ENCODE measurements around the gene SSBP3.

SSBP3 gene

GRCh38 chr1:54413295-54413694 lies 7.1 kb upstream of the SSBP3 start:
- DNase-seq (ENCODE audit: extremely low spot score, insufficient read length, low read depth) (no peak), FAIRE-seq (no peak)

DNA sequence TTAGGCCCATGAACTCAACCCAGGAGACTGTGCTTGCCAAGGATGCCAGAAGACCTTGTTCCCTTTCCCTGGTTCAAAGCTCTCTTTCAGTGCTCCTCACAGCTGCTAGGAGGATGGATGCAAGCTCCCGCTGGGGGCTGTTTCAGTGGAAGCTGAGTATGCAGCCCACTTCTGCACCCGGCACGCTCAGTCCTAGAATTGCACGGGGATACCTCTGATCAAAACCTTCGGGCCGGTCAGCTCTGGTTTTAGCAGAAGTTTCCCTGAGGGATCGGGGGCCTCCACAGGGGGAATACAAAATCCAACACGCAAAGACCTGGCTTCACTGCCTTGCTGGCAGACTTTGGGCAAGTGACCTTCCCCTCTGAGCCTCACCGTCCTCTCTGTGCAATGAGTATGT lies 4.2 kb upstream of the SSBP3 start:
- DNase-seq (ENCODE audit: extremely low spot score, insufficient read length, low read depth) (no peak), FAIRE-seq (no peak)

DNA sequence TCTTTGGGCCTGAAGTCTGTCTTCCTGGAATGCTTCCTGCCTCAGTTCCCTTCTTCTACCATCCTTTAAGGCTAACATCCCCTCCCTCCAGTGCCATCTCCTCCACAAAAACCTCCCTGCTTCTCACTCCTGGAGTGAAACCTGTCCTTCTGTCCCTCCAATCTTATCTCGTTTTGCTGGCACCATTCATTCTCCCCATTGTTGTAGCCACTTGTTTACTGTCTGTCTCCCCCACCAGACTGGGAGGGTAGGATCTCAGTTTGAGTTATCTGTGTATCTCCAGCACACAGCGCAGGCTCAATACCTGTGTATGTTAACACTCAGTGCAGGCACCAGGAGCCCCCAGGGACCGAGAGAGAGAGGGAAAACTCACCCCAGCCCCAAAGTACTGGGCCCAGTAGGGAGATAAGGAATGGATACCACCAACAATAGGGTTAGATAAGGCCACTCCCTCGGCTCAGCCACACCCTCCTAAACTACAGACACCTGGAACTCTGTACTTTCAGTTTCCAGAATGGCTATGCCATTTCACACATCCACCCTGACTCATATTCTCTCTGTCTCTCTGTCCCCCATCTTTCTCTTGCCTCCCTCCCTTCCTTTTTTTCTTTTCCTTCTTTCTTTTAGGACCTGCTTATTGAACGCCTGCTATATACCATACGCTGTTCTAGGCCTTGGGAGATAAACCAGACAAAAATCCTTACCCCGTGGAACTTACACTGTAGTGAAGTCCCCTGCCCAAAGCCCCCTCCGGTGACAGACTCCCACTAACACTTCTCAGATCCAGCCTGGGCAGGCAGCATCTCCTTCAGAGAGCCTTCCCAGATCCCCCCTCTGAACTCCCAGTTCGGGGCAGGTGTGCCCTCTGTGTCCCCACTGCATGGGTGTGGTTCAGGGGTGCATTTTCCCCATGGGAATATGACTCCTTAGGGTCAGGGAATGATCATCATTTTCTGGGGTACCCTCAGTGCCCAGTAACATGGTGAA lies 3.3 kb upstream of the SSBP3 start:
- DNase-seq (ENCODE audit: extremely low spot score, insufficient read length, low read depth): no peak
- FAIRE-seq: peak; percentile 80

GRCh38 chr1:54408147-54409066 lies 2.2 kb upstream of the SSBP3 start:
- no peak for FAIRE-seq
- no peak for DNase-seq (ENCODE audit: extremely low spot score, insufficient read length, low read depth)

- peak; percentile 94 for FAIRE-seq
- DNase-seq (ENCODE audit: extremely low spot score, insufficient read length, low read depth): peak; percentile 68
Measured at GRCh38 chr1:54407404-54408146, 1.4 kb upstream of the SSBP3 start.

- FAIRE-seq (no peak), DNase-seq (ENCODE audit: extremely low spot score, insufficient read length, low read depth) (no peak)
Measured at GRCh38 chr1:54407154-54407403, 885 bp upstream of the SSBP3 start.

- FAIRE-seq (no peak), DNase-seq (ENCODE audit: extremely low spot score, insufficient read length, low read depth) (no peak)
Measured at GRCh38 chr1:54405898-54406293, 298 bp downstream of the SSBP3 start.

DNA sequence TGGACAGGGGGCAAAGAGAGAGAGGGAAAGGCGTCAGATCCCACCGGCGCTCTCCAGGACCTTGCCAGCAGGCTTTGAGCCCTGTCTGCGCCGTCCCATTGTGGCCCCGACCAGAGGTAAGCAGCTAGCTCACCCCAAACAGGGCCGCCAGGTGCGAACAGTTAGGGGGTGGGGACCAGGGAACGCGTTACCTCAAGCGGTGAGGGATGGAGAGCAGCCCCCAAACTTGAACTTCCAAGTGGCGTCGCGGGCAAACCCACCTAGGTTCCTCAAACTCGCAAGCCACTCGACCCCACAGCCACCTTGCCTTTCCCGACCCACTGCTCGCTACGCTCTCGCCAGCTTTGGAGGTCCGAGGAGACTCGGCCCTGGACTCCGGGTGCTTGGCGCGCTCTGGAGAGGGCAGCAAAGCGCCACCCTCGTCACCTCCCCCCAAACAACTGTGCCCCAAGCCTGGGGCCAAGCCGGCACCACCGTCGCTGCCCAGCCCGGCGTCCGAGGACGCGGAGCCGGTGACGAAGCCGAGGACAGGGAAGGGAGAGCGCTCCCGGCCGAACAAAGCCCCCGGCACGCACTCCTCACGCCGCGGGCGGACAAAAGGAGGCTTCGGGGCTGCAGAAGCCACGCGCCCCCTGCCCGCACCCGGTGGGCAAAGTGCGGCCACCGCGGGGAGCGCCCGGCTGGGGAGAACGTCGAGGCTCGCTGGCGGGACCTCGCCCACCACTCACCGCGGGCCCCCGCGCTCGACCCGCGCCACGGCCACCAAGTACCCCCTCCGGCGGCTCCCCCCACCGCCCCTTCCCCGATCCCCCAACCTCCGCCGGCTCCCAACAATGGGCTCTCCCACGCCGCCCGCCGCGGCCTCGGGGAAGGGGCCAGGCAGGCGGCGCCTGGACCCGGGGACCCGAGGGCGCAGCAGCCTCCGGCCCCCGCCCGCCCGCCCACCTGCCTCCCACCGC lies 976 bp downstream of the SSBP3 start:
- DNase-seq (ENCODE audit: extremely low spot score, insufficient read length, low read depth): no peak
- no peak for FAIRE-seq

DNA sequence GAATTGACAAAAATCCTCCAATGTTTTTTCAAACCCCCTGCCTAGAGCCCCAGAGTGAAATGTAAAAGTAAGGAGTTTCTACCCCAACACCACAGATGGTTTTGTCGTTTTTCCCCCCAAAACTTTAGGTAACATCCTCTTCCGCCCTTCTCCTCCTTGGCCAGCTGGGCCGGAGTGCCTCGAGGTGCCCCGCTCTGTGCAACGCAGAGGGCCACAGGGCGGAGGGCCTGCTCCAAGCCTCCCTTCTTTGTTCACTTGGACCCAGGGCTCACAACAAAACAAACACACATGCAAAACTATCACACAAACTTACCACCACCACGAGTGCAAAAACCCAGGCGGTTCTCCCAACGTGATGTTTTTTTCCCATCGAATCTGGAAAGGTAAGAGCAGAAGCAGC lies 1.9 kb downstream of the SSBP3 start:
- no peak for FAIRE-seq

GRCh38 chr1:54403808-54404261 lies 2.4 kb downstream of the SSBP3 start:
- FAIRE-seq (no peak), DNase-seq (ENCODE audit: extremely low spot score, insufficient read length, low read depth) (no peak)

More for the DNA sequence above, 1.9 kb downstream of the SSBP3 start:
- DNase-seq (ENCODE audit: extremely low spot score, insufficient read length, low read depth): no peak

DNA sequence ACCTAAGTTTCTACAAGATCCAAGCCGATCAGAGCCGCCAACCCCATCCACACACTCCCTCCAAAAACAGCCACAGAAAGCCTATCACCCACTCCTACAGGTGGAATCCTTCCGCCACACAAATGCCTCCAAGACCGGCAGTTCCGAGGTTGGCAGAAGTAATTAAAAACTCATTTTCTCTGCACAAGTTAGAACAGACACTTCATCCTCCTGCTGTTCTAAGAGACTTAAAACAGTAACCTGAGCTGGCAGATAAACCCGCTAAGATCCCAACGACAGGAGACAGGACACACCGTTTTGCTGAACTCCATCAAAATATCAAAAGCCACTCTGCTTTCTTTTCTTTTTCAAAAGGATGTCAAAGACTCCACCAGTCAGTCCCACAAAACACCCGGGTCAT lies 2.8 kb downstream of the SSBP3 start:
- no peak for FAIRE-seq
- no peak for DNase-seq (ENCODE audit: extremely low spot score, insufficient read length, low read depth)

GRCh38 chr1:54402896-54403295 lies 3.3 kb downstream of the SSBP3 start:
- FAIRE-seq: no peak
- no peak for DNase-seq (ENCODE audit: extremely low spot score, insufficient read length, low read depth)

- no peak for FAIRE-seq
Measured at GRCh38 chr1:54401799-54402198, 4.4 kb downstream of the SSBP3 start.

DNA sequence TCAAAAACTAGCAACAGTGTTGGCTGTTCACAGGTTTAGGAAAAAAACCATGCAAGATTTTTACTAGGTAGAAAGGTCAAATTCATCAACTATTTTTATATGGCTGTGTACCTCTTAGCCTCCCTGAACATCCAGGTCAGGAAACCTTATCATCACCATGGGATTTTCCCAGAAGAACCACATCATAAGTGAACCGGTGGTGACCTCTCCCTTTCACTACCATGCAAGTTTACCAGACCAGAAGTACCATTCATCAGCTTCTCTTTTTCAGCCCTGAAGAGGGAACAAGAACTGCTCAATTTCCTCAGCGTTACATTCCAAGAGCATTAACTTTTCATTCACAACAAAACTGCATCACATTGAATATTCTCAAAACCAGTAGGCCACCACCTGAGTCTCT lies 5.9 kb downstream of the SSBP3 start:
- DNase-seq (ENCODE audit: extremely low spot score, insufficient read length, low read depth): no peak
- FAIRE-seq: peak; percentile 63

More at GRCh38 chr1:54401799-54402198, 4.4 kb downstream of the SSBP3 start:
- DNase-seq (ENCODE audit: extremely low spot score, insufficient read length, low read depth): no peak

DNA sequence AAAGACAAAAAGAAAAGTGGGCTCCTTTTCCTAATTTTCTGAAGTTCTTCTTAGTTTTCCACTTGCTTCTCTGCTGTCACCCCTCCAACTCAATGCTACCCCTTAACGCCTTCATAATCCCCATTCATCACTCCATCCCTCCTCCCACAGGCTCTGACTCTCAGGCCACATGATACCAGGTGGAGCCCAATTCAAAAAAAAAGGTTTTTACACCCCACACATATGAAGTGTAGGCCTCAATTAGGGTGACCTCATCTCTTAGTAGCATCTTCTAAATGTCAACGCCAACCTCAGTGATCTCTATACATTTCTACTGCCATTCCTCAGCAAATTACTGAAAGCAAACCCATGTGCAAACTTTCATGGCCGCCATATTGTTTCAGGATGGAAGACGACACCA lies 6.4 kb downstream of the SSBP3 start:
- DNase-seq (ENCODE audit: extremely low spot score, insufficient read length, low read depth) (no peak), FAIRE-seq (no peak)

- DNase-seq (ENCODE audit: extremely low spot score, insufficient read length, low read depth) (no peak), FAIRE-seq (no peak)
Measured at GRCh38 chr1:54398963-54399528, 7.1 kb downstream of the SSBP3 start.

DNA sequence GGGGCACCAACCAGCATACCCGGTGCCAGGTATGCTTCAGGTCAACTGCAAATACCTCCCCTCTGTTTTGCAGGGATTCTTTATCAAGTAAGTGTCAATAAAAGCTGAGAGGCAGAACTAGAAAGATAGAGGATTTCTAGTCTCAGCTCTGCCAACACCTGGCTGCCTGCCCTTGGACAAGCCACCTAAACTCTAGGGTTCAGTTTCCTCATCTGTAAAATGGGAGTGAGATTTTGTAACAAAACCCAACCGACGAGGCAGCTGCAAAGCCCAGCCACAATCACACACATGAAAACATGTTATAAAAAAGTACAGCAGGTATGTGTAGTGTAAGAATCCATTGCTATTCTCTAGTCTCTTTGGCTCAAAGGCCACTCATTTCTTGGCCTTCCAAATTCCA lies 8.2 kb downstream of the SSBP3 start:
- DNase-seq (ENCODE audit: extremely low spot score, insufficient read length, low read depth): no peak
- no peak for FAIRE-seq

GRCh38 chr1:54397090-54397591 lies 9.1 kb downstream of the SSBP3 start:
- FAIRE-seq: no peak
- no peak for DNase-seq (ENCODE audit: extremely low spot score, insufficient read length, low read depth)
